Neuronal stem cell (in vitro differentiated cells): ENCODE data around the gene MYO1E.
A peak's percentile ranks its signal among the peaks of the same experiment; 100 is the strongest.

ENCODE experiments used
- DNase-seq: peaks from one replicate; pipeline ENCODE4 v3.0.0-alpha.2; 2013; ENCODE audit warnings: low spot score
- H2AFZ ChIP-seq: one replicate; pipeline ENCODE4 v1.6.1; 2013; ENCODE audit warnings: mild to moderate bottlenecking, low read length, inconsistent platforms
- H2AK5ac ChIP-seq: 2 replicates; pipeline ENCODE4 v1.6.1; 2013; ENCODE audit warnings: low read depth, mild to moderate bottlenecking, inconsistent platforms, low read length, moderate library complexity, mixed read lengths
- H2BK120ac ChIP-seq: 2 replicates; pipeline ENCODE4 v1.6.1; 2013; ENCODE audit warnings: low read depth, mild to moderate bottlenecking, inconsistent platforms, low read length, moderate library complexity, mixed read lengths
- H2BK12ac ChIP-seq: one replicate; pipeline ENCODE4 v1.6.1; 2013; ENCODE audit warnings: low read length, inconsistent platforms
- H2BK15ac ChIP-seq: 2 replicates; pipeline ENCODE4 v1.6.1; 2013; ENCODE audit warnings: mild to moderate bottlenecking, low read length, inconsistent platforms, mixed read lengths
- H2BK5ac ChIP-seq: one replicate; pipeline ENCODE4 v1.6.1; 2013; ENCODE audit warnings: inconsistent platforms, mild to moderate bottlenecking, low read length, moderate library complexity
- H3K14ac ChIP-seq: one replicate; pipeline ENCODE4 v1.6.1; 2013; ENCODE audit warnings: low read length, inconsistent platforms
- H3K18ac ChIP-seq: 2 replicates; pipeline ENCODE4 v1.6.1; 2013; ENCODE audit warnings: low read length, inconsistent platforms
- H3K23ac ChIP-seq: 2 replicates; pipeline ENCODE4 v1.6.1; 2013; ENCODE audit warnings: low read depth, mild to moderate bottlenecking, mixed read lengths, low read length, inconsistent platforms; ENCODE audit not compliant: poor library complexity
- H3K27ac ChIP-seq: replicated peaks from 3 replicates; pipeline ENCODE4 v1.5.1; 2013; ENCODE audit warnings: low read length, inconsistent platforms
- H3K27me3 ChIP-seq, 3 experiments: 2 replicates each; pipeline ENCODE4 v1.6.1; 2013; ENCODE audit warnings: low read length in 3 of 3, mild to moderate bottlenecking in 2 of 3, inconsistent platforms in 1 of 3, low read depth in 1 of 3, mixed read lengths in 1 of 3, moderate library complexity in 1 of 3; ENCODE audit not compliant: control insufficient read depth in 3 of 3, insufficient read depth in 3 of 3
- H3K36me3 ChIP-seq, 2 donors: replicated peaks in 1 of 2; 2 replicates each; pipeline ENCODE4 v1.6.1; 2013; ENCODE audit warnings: low read length in 2 of 2; ENCODE audit not compliant: control insufficient read depth in 2 of 2, insufficient read depth in 2 of 2
- H3K4ac ChIP-seq: 2 replicates; pipeline ENCODE4 v1.6.1; 2013; ENCODE audit warnings: inconsistent platforms, mild to moderate bottlenecking, low read length, moderate library complexity
- H3K4me1 ChIP-seq, 2 donors: 1 replicate in 1 of 2; 2 replicates in 1 of 2; pipeline ENCODE4 v1.6.1; 2013; ENCODE audit warnings: low read length in 2 of 2, low read depth in 1 of 2; ENCODE audit not compliant: control insufficient read depth in 2 of 2, insufficient read depth in 1 of 2
- H3K4me2 ChIP-seq: one replicate; pipeline ENCODE4 v1.6.1; 2013; ENCODE audit warnings: mild to moderate bottlenecking, low read length, inconsistent platforms; ENCODE audit not compliant: insufficient read depth, poor library complexity, severe bottlenecking
- H3K4me3 ChIP-seq, 2 donors: 2 replicates each; pipeline ENCODE4 v1.5.1; 2013; ENCODE audit warnings: low read length in 2 of 2, mild to moderate bottlenecking in 2 of 2, inconsistent platforms in 1 of 2, moderate library complexity in 1 of 2
- H3K79me1 ChIP-seq: one replicate; pipeline ENCODE4 v1.6.1; 2013; ENCODE audit warnings: low read depth, mild to moderate bottlenecking, inconsistent platforms, low read length, moderate library complexity
- H3K9ac ChIP-seq: one replicate; pipeline ENCODE4 v1.6.1; 2013; ENCODE audit warnings: mild to moderate bottlenecking, low read depth, low read length, inconsistent platforms; ENCODE audit not compliant: poor library complexity
- H3K9me3 ChIP-seq, 2 donors: replicated peaks in 1 of 2; 2 replicates each; pipeline versions ENCODE3 to v1.6.1; 2013; ENCODE audit warnings: low read length in 2 of 2, mild to moderate bottlenecking in 2 of 2, inconsistent platforms in 1 of 2, low read depth in 1 of 2, mixed read lengths in 1 of 2, moderate library complexity in 1 of 2; ENCODE audit not compliant: control insufficient read depth in 2 of 2, insufficient read depth in 1 of 2
- H4K8ac ChIP-seq: one replicate; pipeline ENCODE4 v1.6.1; 2013; ENCODE audit warnings: low read depth, mild to moderate bottlenecking, inconsistent platforms, low read length, moderate library complexity
- H4K91ac ChIP-seq: one replicate; pipeline ENCODE4 v1.6.1; 2013; ENCODE audit warnings: low read length, low read depth, mild to moderate bottlenecking, inconsistent platforms; ENCODE audit not compliant: poor library complexity
- WGBS, 2 donors: extraction: QIAGEN DNeasy Blood & Tissue Kit; methylation state at CpG; one replicate each; pipeline ENCODE4 v1.1.7; 2013; ENCODE audit warnings: missing lambda C conversion rate in 2 of 2, mixed read lengths in 1 of 2; ENCODE audit not compliant: insufficient read length in 2 of 2, insufficient replicate concordance in 1 of 2; ENCODE audit errors: extremely low coverage in 2 of 2; 5-methylcytosine and 5-hydroxymethylcytosine counted together

Gene MYO1E

DNA sequence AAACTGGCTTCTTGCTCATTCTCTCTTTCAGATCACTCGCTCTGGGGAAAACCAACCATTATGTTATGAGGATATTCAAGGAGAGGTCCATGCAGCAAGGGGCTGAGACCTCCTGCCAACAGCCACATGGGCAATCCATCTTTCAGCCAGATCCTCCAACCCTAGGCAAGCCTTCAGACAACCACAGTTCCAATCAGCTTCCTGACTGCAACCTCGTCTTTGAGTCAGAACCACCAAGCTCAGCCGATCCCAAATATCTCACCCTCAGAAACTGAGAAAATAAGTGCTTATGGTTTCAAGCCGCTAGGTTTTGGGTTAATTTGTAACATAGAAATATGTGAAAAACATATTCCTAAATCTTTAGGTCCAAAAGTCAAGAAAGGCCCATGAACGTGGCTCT lies 155.8 kb downstream of the MYO1E start:
- no peak overlapping the region for H3K4me3 ChIP-seq

DNA sequence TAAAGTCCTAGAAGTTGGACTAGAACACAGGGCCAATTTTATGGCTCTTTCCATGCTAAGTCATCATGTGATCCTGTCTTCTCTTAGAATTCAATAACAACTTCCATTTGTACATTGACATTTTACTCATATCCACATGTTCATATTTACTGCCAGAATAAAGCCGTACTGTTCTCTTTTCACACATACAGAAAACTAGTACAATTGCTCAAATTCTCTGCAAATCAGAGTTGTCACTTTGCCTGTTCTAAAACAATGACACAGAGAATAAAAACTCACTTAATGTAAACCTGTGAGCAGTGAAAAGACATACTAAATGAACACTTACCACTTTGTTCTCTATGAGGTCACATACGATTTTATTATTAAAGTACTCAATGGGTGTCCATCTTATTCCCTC lies 162.5 kb downstream of the MYO1E start:
- Histone ChIP-seq H3K4me1 (peaks cover 0 to 1% of the 10 kb centered on the region in 2 donors), H3K9ac (no peak overlapping the region), H3K27ac (no peak overlapping the region), H2AFZ (no peak overlapping the region), H2BK12ac (no peak overlapping the region), H2BK5ac (no peak overlapping the region), H3K9me3 (no peaks in the 10 kb centered on the region), H4K91ac (no peak overlapping the region), H3K23ac (no peak overlapping the region), H2AK5ac (no peak overlapping the region), H3K4ac (no peak overlapping the region), H4K8ac (no peak overlapping the region), H3K36me3 (peaks cover 2 to 43% of the 10 kb centered on the region in 2 donors), H3K79me1 (no peaks in the 10 kb centered on the region), H3K18ac (no peak overlapping the region), H2BK15ac (no peak overlapping the region), H3K27me3 (no peaks in the 10 kb centered on the region), H3K4me2 (no peak overlapping the region), H3K4me3 (no peak overlapping the region), H3K14ac (no peak overlapping the region), H2BK120ac (no peak overlapping the region)
- WGBS, 2 donors = no CpG with 5 or more reads among the region's 2 CpGs
- no peak for DNase-seq

More for the DNA sequence above, 155.8 kb downstream of the MYO1E start:
- H2BK12ac ChIP-seq = no peak overlapping the region
- no peak overlapping the region for H2AFZ ChIP-seq
- H3K36me3 ChIP-seq = peaks cover 0 to 25% of the 10 kb centered on the region in 2 donors
- H4K8ac ChIP-seq = no peak overlapping the region
- H3K27me3 ChIP-seq = no peaks in the 10 kb centered on the region
- H2AK5ac ChIP-seq = no peak overlapping the region
- H3K4me2 ChIP-seq = no peak overlapping the region
- no peak overlapping the region for H2BK120ac ChIP-seq
- no peaks in the 10 kb centered on the region for H3K79me1 ChIP-seq
- no peak overlapping the region for H3K23ac ChIP-seq
- no peak overlapping the region for H3K27ac ChIP-seq
- H2BK15ac ChIP-seq = no peak overlapping the region
- no CpG with 5 or more reads among the region's 5 CpGs for WGBS, 2 donors
- no peak for DNase-seq
- no peak overlapping the region for H4K91ac ChIP-seq
- no peak overlapping the region for H3K18ac ChIP-seq
- H2BK5ac ChIP-seq = no peak overlapping the region
- H3K9me3 ChIP-seq = no peaks in the 10 kb centered on the region
- H3K4me1 ChIP-seq = no peaks in the 10 kb centered on the region
- no peak overlapping the region for H3K9ac ChIP-seq
- no peak overlapping the region for H3K14ac ChIP-seq
- no peak overlapping the region for H3K4ac ChIP-seq

DNA sequence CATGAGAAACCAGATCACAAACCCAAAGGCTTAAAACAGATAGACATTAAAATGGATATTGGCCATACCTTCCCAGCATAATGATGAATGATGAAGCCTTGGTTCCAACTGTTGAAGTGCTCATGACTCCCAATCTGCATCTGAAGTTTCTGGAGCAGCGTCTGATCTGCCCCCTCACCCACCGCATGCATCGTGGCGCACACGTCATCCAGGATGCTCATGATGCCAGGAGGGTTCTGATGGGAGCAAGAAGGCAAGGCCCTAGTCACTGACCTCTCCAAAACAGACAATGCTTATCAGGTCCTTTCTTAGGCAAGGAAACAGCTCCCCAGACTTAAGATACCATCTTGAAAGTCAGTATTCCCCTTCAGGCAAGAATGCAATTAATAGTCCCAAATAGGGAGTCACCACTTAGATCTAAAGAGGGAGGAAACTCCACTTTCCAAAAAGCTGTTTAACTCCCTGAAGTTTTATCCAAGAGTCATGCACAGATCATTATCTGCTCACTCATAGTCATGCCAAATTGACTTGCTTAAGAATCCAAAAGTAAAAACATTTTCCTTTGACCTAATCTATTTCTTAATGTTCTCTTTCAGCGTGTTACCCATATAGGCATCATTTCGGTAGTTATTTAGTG lies 163.9 kb downstream of the MYO1E start:
- Histone ChIP-seq H3K36me3 (peaks cover 2 to 53% of the 10 kb centered on the region in 2 donors), H2BK120ac (no peak overlapping the region), H3K4me3 (no peak overlapping the region), H4K91ac (no peak overlapping the region), H2BK5ac (no peak overlapping the region), H3K14ac (no peak overlapping the region), H3K4me2 (no peak overlapping the region), H4K8ac (no peak overlapping the region), H3K9me3 (no peaks in the 10 kb centered on the region), H3K79me1 (no peaks in the 10 kb centered on the region), H3K18ac (no peak overlapping the region), H3K4ac (no peak overlapping the region), H2BK15ac (no peak overlapping the region), H3K27me3 (no peaks in the 10 kb centered on the region), H3K27ac (no peak overlapping the region), H3K4me1 (peaks cover 0 to 1% of the 10 kb centered on the region in 2 donors), H2BK12ac (no peak overlapping the region), H2AFZ (no peak overlapping the region), H3K9ac (no peak overlapping the region), H3K23ac (no peak overlapping the region), H2AK5ac (no peak overlapping the region)
- no peak for DNase-seq
- WGBS, 2 donors = no CpG with 5 or more reads among the region's 7 CpGs

DNA sequence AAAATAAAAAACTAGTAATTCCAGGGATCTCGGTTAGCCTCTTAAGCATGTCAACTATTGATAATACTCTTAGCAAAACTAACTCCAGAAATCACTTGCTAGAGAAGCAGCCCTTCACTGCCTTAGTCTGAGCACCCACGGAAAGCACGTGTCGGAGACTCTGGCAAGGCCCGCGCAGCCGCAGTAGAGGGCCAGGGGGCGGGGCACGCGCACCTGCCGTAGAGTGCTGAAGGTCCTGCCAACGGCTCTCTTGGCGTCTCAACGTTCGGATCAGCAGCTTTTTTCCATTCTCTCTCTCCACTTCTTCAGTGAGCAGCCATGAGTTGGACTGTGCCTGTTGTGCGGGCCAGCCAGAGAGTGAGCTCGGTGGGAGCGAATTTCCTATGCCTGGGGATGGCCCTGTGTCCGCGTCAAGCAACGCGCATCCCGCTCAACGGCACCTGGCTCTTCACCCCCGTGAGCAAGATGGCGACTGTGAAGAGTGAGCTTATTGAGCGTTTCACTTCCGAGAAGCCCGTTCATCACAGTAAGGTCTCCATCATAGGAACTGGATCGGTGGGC lies 166.0 kb downstream of the MYO1E start, which contains the start of gene LDHAL6B:
LDHAL6B (plus strand) TSS at position 221 of the 561 bp plus-strand sequence; CDS start at position 319, 98 bp downstream.
- no peak within 1 kb of the TSS for H3K14ac ChIP-seq
- H3K27ac ChIP-seq = no peak within 1 kb of the TSS
- WGBS, 2 donors = no CpG with 5 or more reads among the region's 30 CpGs
- no peak within 1 kb of the TSS for H2BK5ac ChIP-seq
- H3K4me3 ChIP-seq = no peak within 1 kb of the TSS
- no peak within 1 kb of the TSS for H3K9ac ChIP-seq
- H3K4me2 ChIP-seq = no peak within 1 kb of the TSS
- peaks cover 0 to 1% of the 10 kb centered on the region in 2 donors for H3K4me1 ChIP-seq
- no peaks in the 10 kb centered on the region for H3K27me3 ChIP-seq
- H4K91ac ChIP-seq = no peak within 1 kb of the TSS
- H2BK12ac ChIP-seq = no peak within 1 kb of the TSS
- peak within 1 kb of the TSS; percentile 69 for H3K23ac ChIP-seq
- H4K8ac ChIP-seq = no peak within 1 kb of the TSS
- H2BK120ac ChIP-seq = no peak within 1 kb of the TSS
- no peak within 1 kb of the TSS for H2BK15ac ChIP-seq
- no peaks in the 10 kb centered on the region for H3K79me1 ChIP-seq
- no peaks in the 10 kb centered on the region for H3K9me3 ChIP-seq
- no peak for DNase-seq
- no peak within 1 kb of the TSS for H2AK5ac ChIP-seq
- H2AFZ ChIP-seq = no peak within 1 kb of the TSS
- no peak within 1 kb of the TSS for H3K4ac ChIP-seq
- H3K18ac ChIP-seq = no peak within 1 kb of the TSS
- H3K36me3 ChIP-seq = peaks cover 2 to 64% of the 10 kb centered on the region in 2 donors
